Heart left ventricle (tissue), 16 donors: ENCODE measurements around the gene DPP3. TPM values are rescaled to one million over a fixed set of nuclear protein-coding genes. Genes with fewer than 3 reads are reported as not detected.
"Not testable (repeated sequence)": the region's sequence is repeated elsewhere in the genome, so short reads cannot be mapped to it uniquely, and the experiment has no call there.

ENCODE experiments used
- ATAC-seq, 4 donors: fragments of 200-7000 bp; cut with Tn5 transposase; one replicate each; pipeline ENCODE4 v1.9.1; 2020 to 2022; ENCODE audit warnings: moderate library complexity in 4 of 4, mild to moderate bottlenecking in 3 of 4, moderate number of reproducible peaks in 1 of 4
- DNase-seq, 5 donors: peaks; one replicate each; pipeline ENCODE4 v3.0.0-alpha.2; 2020
- H3K27ac ChIP-seq, 12 donors: fragments of 200-600 bp; sonication (generic) in 4 of 12; one replicate each; pipeline versions ENCODE4 v1.5.0 to v1.8.0; 2016 to 2022; ENCODE audit warnings: mild to moderate bottlenecking in 2 of 12
- H3K27me3 ChIP-seq, 9 donors: fragments of 200-600 bp; sonication (generic) in 2 of 9; one replicate each; pipeline versions ENCODE4 v1.5.1 to v1.8.0; 2016 to 2022; ENCODE audit warnings: mild to moderate bottlenecking in 3 of 9
- H3K36me3 ChIP-seq, 9 donors: fragments of 200-600 bp; sonication (generic) in 2 of 9; one replicate each; pipeline versions ENCODE4 v1.5.0 to v1.8.0; 2018 to 2022; ENCODE audit warnings: mild to moderate bottlenecking in 2 of 9
- H3K4me1 ChIP-seq, 12 donors: fragments of 200-600 bp; sonication (generic) in 4 of 12; one replicate each; pipeline versions ENCODE4 v1.5.0 to v1.8.0; 2016 to 2022; ENCODE audit warnings: mild to moderate bottlenecking in 3 of 12
- H3K4me3 ChIP-seq, 12 donors: fragments of 200-600 bp; sonication (generic) in 4 of 12; one replicate each; pipeline versions ENCODE4 v1.5.0 to v1.8.0; 2017 to 2022; ENCODE audit warnings: mild to moderate bottlenecking in 9 of 12, moderate library complexity in 4 of 12
- H3K9me3 ChIP-seq, 12 donors: fragments of 200-600 bp; sonication (generic) in 4 of 12; one replicate each; pipeline versions ENCODE4 v1.5.0 to v1.8.0; 2016 to 2022; ENCODE audit warnings: mild to moderate bottlenecking in 1 of 12
- POLR2A ChIP-seq, 2 donors: fragments of 450-650 bp; IDR thresholded peaks; one replicate each; pipeline ENCODE4 v1.6.1; 2017; ENCODE audit warnings: antibody characterized with exemption in 2 of 2, mild to moderate bottlenecking in 2 of 2, moderate library complexity in 2 of 2
- WGBS, 4 donors: extraction: QIAGEN DNeasy Blood & Tissue Kit in 2 of 4; methylation state at CpG; one replicate each; pipeline versions ENCODE4 v1.1.5 to v1.1.7; 2013 to 2018; 5-methylcytosine and 5-hydroxymethylcytosine counted together
- intact Hi-C, 10 donors: fragments of 100-400 bp; cut with DNase I; formaldehyde crosslinking; loops; one replicate each; pipeline versions ENCODE4 v1.11.1 to v1.14.2; 2022
- polyA plus RNA-seq, 2 donors: library from polyadenylated mRNA; stranded (reverse); fragments of 200-250 nt; gene quantifications; one replicate each; pipeline ENCODE4 v1.2.3, GENCODE V29; 2013
- total RNA-seq, 9 donors: library from RNA; depleted of rRNA in 2 of 9; stranded (reverse); fragments of >200 nt in 2 of 9; fragmentation: NEBNext Ultra II Directional in 3 of 9; extraction: Animal tissue kit (Norgen Biotek cat#: 25700) in 3 of 9; gene quantifications; one replicate each; pipeline versions ENCODE4 v1.1.0 to v1.2.4, GENCODE V29; 2016 to 2023
- TF ChIP-seq, protein P1 (sequence below), 12 donors: fragments of 200-600 bp; sonication (generic) in 4 of 12; IDR thresholded peaks; one replicate each; pipeline versions ENCODE4 v1.5.0 to v1.8.0; 2018 to 2022; ENCODE audit warnings: antibody characterized with exemption in 12 of 12, mild to moderate bottlenecking in 5 of 12
- donor health status: ischemic (EF 13 %, LVEDD 7.1; RV severe dilation, severe dysfunction).
- donor health status: healthy with polysubstance abuse.
- donor health status: DM: no; HTN: yes; CAD: no.
- donor health status: DM: no; HTN: no; CAD: no.
- donor health status: ischemic (EF 25% LVEDD 6.9; RV normal size, moderate dysfunction).
- donor health status: ischemic (EF 25% LVEDD 5.7; RV mildly dilated, moderate dysfunction).
- donor health status: healthy.
- donor health status: DM: yes; HTN: yes; CAD: no.
- donor health status: ischemic (EF 35%, LVEDD 5.7; RV mildly dilated, moderate dysfunction).
- donor health status: nonischemic (EF 11% LVEDD 7.7; RV severe dilation, severe dysfunction).
- donor health status: DM: yes; HTN: yes; CAD: no.
- donor health status: PGD.
- donor health status: ischemic (EF 29% LVEDD 5.4; RV normal size, mild dysfunction).
- donor health status: nonischemic (EF 23%, LVEDD 6.1; RV moderate dilation, normal function).

DPP3 gene
- total and polyA plus RNA-seq, 11 donors: 6.2 to 43.1 (median 14.9) TPM

- no peaks in the 10 kb centered on the region for H3K27me3 ChIP-seq
- ATAC-seq: no peak
- no peak for DNase-seq
- H3K27ac ChIP-seq: no peak overlapping the region
- intact Hi-C loops: no loop called here
- TF ChIP-seq, protein P1, sequence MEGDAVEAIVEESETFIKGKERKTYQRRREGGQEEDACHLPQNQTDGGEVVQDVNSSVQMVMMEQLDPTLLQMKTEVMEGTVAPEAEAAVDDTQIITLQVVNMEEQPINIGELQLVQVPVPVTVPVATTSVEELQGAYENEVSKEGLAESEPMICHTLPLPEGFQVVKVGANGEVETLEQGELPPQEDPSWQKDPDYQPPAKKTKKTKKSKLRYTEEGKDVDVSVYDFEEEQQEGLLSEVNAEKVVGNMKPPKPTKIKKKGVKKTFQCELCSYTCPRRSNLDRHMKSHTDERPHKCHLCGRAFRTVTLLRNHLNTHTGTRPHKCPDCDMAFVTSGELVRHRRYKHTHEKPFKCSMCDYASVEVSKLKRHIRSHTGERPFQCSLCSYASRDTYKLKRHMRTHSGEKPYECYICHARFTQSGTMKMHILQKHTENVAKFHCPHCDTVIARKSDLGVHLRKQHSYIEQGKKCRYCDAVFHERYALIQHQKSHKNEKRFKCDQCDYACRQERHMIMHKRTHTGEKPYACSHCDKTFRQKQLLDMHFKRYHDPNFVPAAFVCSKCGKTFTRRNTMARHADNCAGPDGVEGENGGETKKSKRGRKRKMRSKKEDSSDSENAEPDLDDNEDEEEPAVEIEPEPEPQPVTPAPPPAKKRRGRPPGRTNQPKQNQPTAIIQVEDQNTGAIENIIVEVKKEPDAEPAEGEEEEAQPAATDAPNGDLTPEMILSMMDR (IDR thresholded peaks at IDR 0.05): no peak
- no peak for TF ChIP-seq POLR2A (IDR thresholded peaks at IDR 0.05)
- no peaks in the 10 kb centered on the region for H3K36me3 ChIP-seq
- peaks cover 0 to 12% (median 0%) of the 10 kb centered on the region in 12 donors for H3K9me3 ChIP-seq
- H3K4me1 ChIP-seq: peaks cover 0 to 15% (median 4%) of the 10 kb centered on the region in 12 donors
- no peak overlapping the region for H3K4me3 ChIP-seq
Measured at GRCh38 chr11:66462010-66462409, 18.2 kb upstream of the DPP3 start.

DNA sequence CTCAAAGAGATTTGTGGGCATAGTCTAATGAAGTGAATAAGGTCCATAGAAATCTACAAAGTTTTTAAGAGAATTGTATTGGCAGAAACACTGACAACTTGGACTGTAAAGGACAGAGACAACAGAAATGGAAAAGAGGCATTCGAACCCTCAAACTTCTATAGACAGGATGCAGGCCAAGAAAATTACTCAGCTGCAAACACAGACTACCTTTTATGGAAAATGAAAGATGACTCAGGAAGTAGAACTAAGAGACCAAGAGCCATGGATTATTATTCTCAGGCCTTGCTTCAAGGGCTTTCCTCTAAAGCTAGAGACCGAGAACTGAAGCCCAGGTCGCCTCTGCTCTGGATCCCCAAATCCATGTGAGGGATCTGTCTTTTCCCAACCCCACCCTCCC lies 17.3 kb upstream of the DPP3 start:
- Histone ChIP-seq H3K9me3 (peaks cover 0 to 12% (median 0%) of the 10 kb centered on the region in 12 donors), H3K4me3 (no peak overlapping the region), H3K4me1 (peaks cover 0 to 23% (median 9%) of the 10 kb centered on the region in 12 donors), H3K27ac (no peak overlapping the region), H3K27me3 (no peaks in the 10 kb centered on the region), H3K36me3 (no peaks in the 10 kb centered on the region)
- DNase-seq (no peak), ATAC-seq (no peak)
- WGBS, 4 donors: 89 to 97% (median 93%) methylated on average over 3 of the region's 3 CpGs
- intact Hi-C loops: no loop called here
- TF ChIP-seq, protein P1 (IDR thresholded peaks at IDR 0.05): no peak
- TF ChIP-seq POLR2A (IDR thresholded peaks at IDR 0.05): no peak

- 84 to 93% (median 88%) methylated on average over 5 of the region's 5 CpGs for WGBS, 4 donors
- H3K36me3 ChIP-seq, intact Hi-C loops, H3K27ac ChIP-seq, H3K4me3 ChIP-seq, DNase-seq, H3K27me3 ChIP-seq, ATAC-seq: not testable (repeated sequence)
- peaks cover 0 to 29% (median 12%) of the 10 kb centered on the region in 12 donors for H3K4me1 ChIP-seq
- peaks cover 0 to 12% (median 0%) of the 10 kb centered on the region in 12 donors for H3K9me3 ChIP-seq
Measured at GRCh38 chr11:66464116-66464515, 16.1 kb upstream of the DPP3 start.

- no peak for DNase-seq
Measured at GRCh38 chr11:66464916-66465315, 15.3 kb upstream of the DPP3 start.

More at GRCh38 chr11:66464916-66465315, 15.3 kb upstream of the DPP3 start:
- no peak overlapping the region for H3K27ac ChIP-seq
- H3K4me3 ChIP-seq: no peak overlapping the region
- H3K36me3 ChIP-seq: no peaks in the 10 kb centered on the region
- peaks cover 0 to 12% (median 0%) of the 10 kb centered on the region in 12 donors for H3K9me3 ChIP-seq
- ATAC-seq: no peak
- H3K4me1 ChIP-seq: peaks cover 0 to 35% (median 12%) of the 10 kb centered on the region in 12 donors
- intact Hi-C loops: no loop called here
- no peaks in the 10 kb centered on the region for H3K27me3 ChIP-seq
- WGBS, 4 donors: 88 to 100% (median 94%) methylated on average over 1 of the region's 1 CpG
- TF ChIP-seq, protein P1 (IDR thresholded peaks at IDR 0.05): no peak
- TF ChIP-seq POLR2A (IDR thresholded peaks at IDR 0.05): no peak
